ENCODE data around the gene DUSP28.

DUSP28 gene

DNA sequence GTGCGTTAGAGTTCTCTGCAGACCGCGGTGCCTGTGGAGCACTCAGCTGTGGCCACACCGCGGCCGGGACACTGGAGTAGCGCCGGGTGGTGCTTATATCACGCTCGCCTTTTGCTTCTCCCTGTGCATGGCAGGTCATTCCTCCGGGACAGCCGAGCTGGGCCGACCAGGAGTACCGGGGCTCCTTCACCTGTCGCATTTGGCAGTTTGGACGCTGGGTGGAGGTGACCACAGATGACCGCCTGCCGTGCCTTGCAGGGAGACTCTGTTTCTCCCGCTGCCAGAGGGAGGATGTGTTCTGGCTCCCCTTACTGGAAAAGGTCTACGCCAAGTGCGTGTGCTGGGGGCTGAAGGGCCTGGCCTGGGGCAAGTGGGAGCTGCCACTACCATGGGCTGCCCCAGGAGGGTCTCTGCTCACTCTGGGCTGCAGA lies 30.5 kb downstream of the DUSP28 start:
- TF ChIP-seq, protein P1, sequence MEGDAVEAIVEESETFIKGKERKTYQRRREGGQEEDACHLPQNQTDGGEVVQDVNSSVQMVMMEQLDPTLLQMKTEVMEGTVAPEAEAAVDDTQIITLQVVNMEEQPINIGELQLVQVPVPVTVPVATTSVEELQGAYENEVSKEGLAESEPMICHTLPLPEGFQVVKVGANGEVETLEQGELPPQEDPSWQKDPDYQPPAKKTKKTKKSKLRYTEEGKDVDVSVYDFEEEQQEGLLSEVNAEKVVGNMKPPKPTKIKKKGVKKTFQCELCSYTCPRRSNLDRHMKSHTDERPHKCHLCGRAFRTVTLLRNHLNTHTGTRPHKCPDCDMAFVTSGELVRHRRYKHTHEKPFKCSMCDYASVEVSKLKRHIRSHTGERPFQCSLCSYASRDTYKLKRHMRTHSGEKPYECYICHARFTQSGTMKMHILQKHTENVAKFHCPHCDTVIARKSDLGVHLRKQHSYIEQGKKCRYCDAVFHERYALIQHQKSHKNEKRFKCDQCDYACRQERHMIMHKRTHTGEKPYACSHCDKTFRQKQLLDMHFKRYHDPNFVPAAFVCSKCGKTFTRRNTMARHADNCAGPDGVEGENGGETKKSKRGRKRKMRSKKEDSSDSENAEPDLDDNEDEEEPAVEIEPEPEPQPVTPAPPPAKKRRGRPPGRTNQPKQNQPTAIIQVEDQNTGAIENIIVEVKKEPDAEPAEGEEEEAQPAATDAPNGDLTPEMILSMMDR (IDR thresholded peaks at IDR 0.05; ENCODE audit: low read depth, low read length): no peak
- H3K4me3 ChIP-seq (ENCODE audit: low read depth, low read length): no peak overlapping the region

GRCh38 chr2:240591226-240591625 lies 31.1 kb downstream of the DUSP28 start:
- no peak overlapping the region for H3K4me3 ChIP-seq (ENCODE audit: low read depth, low read length)
- TF ChIP-seq, protein P1 (IDR thresholded peaks at IDR 0.05; ENCODE audit: low read depth, low read length): no peak

DNA sequence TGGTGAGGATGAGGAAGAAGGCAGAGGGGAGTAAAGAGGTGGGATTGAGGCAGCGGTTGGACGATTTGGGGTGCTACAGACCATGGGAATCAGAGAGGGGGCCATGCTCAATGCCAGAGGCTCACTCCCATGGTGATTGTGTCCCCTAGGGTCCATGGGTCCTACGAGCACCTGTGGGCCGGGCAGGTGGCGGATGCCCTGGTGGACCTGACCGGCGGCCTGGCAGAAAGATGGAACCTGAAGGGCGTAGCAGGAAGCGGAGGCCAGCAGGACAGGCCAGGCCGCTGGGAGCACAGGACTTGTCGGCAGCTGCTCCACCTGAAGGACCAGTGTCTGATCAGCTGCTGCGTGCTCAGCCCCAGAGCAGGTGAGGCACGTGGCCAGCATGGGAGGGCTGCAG lies 31.6 kb downstream of the DUSP28 start:
- H3K4me3 ChIP-seq (ENCODE audit: low read depth, low read length): no peak overlapping the region
- TF ChIP-seq, protein P1 (IDR thresholded peaks at IDR 0.05; ENCODE audit: low read depth, low read length): no peak

GRCh38 chr2:240593026-240593702 lies 33.0 kb downstream of the DUSP28 start:
- TF ChIP-seq, protein P1 (IDR thresholded peaks at IDR 0.05; ENCODE audit: low read depth, low read length): no peak

DNA sequence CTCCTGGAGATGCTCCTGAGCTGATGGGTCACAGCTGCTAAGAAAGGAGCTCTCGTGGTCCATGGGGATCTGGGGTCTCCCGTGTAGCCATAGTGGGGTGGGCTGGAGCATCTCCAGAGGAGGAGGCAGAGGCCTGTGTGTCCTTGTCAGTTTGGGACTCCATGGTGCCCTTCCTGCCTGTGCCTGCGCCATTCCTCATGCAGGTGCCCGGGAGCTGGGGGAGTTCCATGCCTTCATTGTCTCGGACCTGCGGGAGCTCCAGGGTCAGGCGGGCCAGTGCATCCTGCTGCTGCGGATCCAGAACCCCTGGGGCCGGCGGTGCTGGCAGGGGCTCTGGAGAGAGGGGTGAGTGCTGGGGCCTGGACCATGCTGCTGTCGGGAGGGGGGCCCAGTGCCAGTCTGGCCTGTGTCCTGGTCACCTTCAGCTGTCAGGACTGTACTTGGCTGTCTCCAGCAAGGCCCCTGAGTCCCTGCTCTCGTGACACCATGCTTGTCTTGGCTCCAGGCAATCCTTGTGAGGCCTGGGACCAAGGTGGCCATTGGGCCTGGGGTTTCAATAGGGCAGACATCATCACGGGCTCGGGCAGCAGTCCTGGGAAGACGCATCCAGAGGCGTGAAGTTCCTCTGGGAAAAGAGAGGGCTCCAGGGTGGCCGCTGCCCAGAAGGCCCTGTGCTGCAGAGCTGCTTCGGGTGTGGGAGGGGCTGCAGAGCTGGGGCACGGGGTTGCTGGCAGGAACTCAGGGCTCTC lies 33.7 kb downstream of the DUSP28 start:
- no peak overlapping the region for H3K4me3 ChIP-seq (ENCODE audit: low read depth, low read length)
- TF ChIP-seq, protein P1 (IDR thresholded peaks at IDR 0.05; ENCODE audit: low read depth, low read length): no peak

More at GRCh38 chr2:240593026-240593702, 33.0 kb downstream of the DUSP28 start:
- no peak overlapping the region for H3K4me3 ChIP-seq (ENCODE audit: low read depth, low read length)

GRCh38 chr2:240594511-240595380 lies 34.6 kb downstream of the DUSP28 start:
- no peak overlapping the region for H3K4me3 ChIP-seq (ENCODE audit: low read depth, low read length)
- TF ChIP-seq, protein P1 (IDR thresholded peaks at IDR 0.05; ENCODE audit: low read depth, low read length): no peak
